Sigmoid colon (tissue), 4 donors: ENCODE measurements around the gene TOMM7.

Source experiments
- CTCF ChIP-seq, 4 experiments: fragments of 450-650 bp in 3 of 4; fragments of 200-600 bp in 1 of 4; IDR thresholded peaks; one replicate each; pipeline ENCODE4 v1.5.1; 2016 to 2019; ENCODE audit warnings: antibody characterized with exemption in 4 of 4, mild to moderate bottlenecking in 3 of 4, moderate library complexity in 2 of 4
- EP300 ChIP-seq, 4 donors: sonication (generic); formaldehyde crosslinking; IDR thresholded peaks; one replicate each; pipeline ENCODE4 v1.6.1; 2017; ENCODE audit warnings: antibody characterized with exemption in 4 of 4

GRCh38 chr7:22819476-22819875, 3.2 kb downstream of the TOMM7 start:
- TF ChIP-seq CTCF (IDR thresholded peaks at IDR 0.05) (no peak), EP300 (IDR thresholded peaks at IDR 0.05) (no peak)
